ENCODE results near the gene ARSK. TPM values are rescaled to one million over a fixed set of nuclear protein-coding genes. Genes with fewer than 3 reads are reported as not detected.

The ARSK gene
- total and polyA plus RNA-seq, 2 of the 4 experiments (the other 2 are of a cell fraction): 15.1 to 22.0 TPM

DNA sequence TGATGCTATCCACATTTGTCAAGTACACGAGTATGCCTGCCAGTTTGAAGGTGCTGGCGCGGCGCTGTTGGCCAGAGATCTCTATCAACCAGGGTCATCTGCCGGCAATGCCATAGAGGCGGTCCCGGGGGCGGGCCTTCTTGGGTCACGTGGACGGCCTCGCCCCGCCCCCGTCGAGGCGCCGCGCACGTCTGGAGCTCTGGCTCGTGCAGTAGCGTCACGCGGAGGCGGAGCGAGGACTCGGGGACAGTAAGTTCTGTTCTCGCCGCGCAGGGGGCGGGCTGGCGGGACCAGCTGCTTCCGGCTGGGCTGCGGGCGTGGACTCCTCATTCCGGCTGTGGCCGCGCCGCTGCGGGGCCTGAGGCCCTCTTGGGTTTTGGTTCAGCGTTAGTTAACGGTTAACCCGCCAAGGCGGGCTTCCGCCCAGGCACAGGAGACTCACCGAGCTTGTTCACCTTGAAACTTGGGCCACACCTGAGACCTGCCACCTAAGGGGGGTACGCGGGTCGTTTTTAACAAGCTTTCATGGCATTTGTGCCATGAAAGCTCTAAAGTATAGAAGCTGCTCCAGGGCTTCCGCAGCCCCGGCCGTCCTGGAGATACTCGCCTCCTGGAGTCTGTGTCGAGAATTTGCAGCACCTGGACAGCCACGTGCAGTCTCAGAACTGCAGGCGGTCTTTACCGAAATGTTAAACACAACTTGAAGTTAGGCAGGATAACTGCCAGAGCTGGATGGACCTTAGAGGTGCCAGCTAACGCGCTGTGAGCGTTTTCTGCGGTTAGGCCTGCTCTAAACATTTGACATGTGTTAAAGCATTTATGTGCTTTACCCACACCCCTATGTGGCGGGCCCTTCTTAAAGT lies 91.9 kb downstream of the ARSK start, which contains the start of gene RFESD (continued):
- TF ChIP-seq POLR2A (IDR thresholded peaks at IDR 0.05; ENCODE audit: low read depth, low read length) (peak; percentile 83; the same call in 1 of the 2 replicates), NFE2L2 (IDR thresholded peaks at IDR 0.05; ENCODE audit: low read depth, low read length) (no peak), RFX5 (IDR thresholded peaks at IDR 0.05; ENCODE audit: low read depth, low read length) (no peak), MAFK (IDR thresholded peaks at IDR 0.05; ENCODE audit: low read depth, low read length) (no peak)
